Stomach smooth muscle (tissue), 2 donors: ENCODE measurements around the gene ZC3H12C.

Experiments
- H3K27ac ChIP-seq: one replicate; pipeline ENCODE4 v1.7.0; 2013; ENCODE audit warnings: mild to moderate bottlenecking, low read length, inconsistent platforms
- H3K27me3 ChIP-seq, 2 donors: one replicate each; pipeline ENCODE4 v1.7.0; 2013; ENCODE audit warnings: low read length in 2 of 2; ENCODE audit not compliant: insufficient read depth in 2 of 2, control insufficient read depth in 1 of 2
- H3K36me3 ChIP-seq, 2 donors: one replicate each; pipeline ENCODE4 v1.7.0; 2013; ENCODE audit warnings: low read length in 2 of 2; ENCODE audit not compliant: control insufficient read depth in 2 of 2, insufficient read depth in 2 of 2
- H3K4me1 ChIP-seq: one replicate; pipeline ENCODE4 v1.7.0; 2013; ENCODE audit warnings: low read length; ENCODE audit not compliant: control insufficient read depth, insufficient read depth
- H3K4me3 ChIP-seq, 2 donors: one replicate each; pipeline ENCODE4 v1.7.0; 2013; ENCODE audit warnings: low read length in 2 of 2
- H3K9ac ChIP-seq, 2 donors: one replicate each; pipeline ENCODE4 v1.7.0; 2013; ENCODE audit warnings: low read length in 2 of 2, mild to moderate bottlenecking in 1 of 2
- H3K9me3 ChIP-seq, 2 donors: one replicate each; pipeline ENCODE4 v1.7.0; 2013; ENCODE audit warnings: low read length in 2 of 2; ENCODE audit not compliant: control insufficient read depth in 2 of 2
- donor health status: healthy.
- donor health status: Pancreatic carcinoma.

The ZC3H12C gene

GRCh38 chr11:110169738-110170137 lies 76.5 kb downstream of the ZC3H12C start:
- Histone ChIP-seq H3K4me1 (peaks cover 4% of the 10 kb centered on the region), H3K27ac (no peak overlapping the region), H3K9me3 (no peaks in the 10 kb centered on the region), H3K4me3 (no peak overlapping the region), H3K36me3 (peaks cover 2 to 9% of the 10 kb centered on the region in 2 donors), H3K27me3 (no peaks in the 10 kb centered on the region), H3K9ac (no peak overlapping the region)

GRCh38 chr11:110172468-110173065 lies 79.4 kb downstream of the ZC3H12C start:
- no peak overlapping the region for H3K4me3 ChIP-seq
- H3K27me3 ChIP-seq, result no peaks in the 10 kb centered on the region
- no peak overlapping the region for H3K9ac ChIP-seq
- H3K4me1 ChIP-seq, result peaks cover 8% of the 10 kb centered on the region
- H3K9me3 ChIP-seq, result no peaks in the 10 kb centered on the region
- H3K36me3 ChIP-seq, result no peaks in the 10 kb centered on the region
- H3K27ac ChIP-seq, result no peak overlapping the region

- Histone ChIP-seq H3K4me3 (peak overlapping the region in 1 of 2 donors; percentile 44), H3K9ac (no peak overlapping the region), H3K36me3 (no peaks in the 10 kb centered on the region), H3K9me3 (no peaks in the 10 kb centered on the region), H3K27me3 (no peaks in the 10 kb centered on the region), H3K27ac (no peak overlapping the region), H3K4me1 (peaks cover 8% of the 10 kb centered on the region)
Measured at GRCh38 chr11:110173811-110174644, 80.8 kb downstream of the ZC3H12C start.

DNA sequence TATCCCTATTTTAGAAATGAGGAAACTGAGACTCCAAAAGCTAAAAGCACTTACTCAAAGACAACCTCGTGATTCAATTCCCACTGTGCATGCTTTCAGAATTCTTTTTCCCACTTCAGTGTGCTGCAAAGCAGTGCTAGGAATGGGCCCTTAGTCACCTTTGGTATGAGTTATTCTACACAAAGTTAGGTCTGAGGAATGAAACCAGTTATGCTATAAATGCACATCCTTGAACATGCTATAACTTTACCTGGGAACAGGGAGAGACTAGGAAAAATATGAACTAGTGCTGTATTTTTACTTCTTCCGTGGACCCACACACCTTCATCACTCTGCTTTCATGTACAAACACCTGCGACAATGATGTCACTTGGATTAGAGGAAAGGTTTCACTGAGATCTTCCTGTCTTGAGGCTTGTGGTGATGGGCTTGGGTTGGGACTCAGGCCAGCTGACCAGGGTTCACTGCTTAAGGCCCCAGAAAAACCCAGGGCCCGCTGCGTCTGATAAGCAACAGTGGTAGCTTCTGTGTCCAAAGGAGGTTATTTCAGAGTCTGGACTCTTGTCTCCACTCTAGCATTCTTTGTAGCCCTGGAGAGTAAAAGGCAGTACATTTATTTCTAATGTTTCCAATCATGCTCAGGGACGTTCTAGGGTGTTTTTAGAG lies 81.6 kb downstream of the ZC3H12C start:
- H3K9ac ChIP-seq, result no peak overlapping the region
- H3K9me3 ChIP-seq, result no peaks in the 10 kb centered on the region
- H3K4me3 ChIP-seq, result no peak overlapping the region
- no peaks in the 10 kb centered on the region for H3K27me3 ChIP-seq
- H3K36me3 ChIP-seq, result no peaks in the 10 kb centered on the region
- H3K4me1 ChIP-seq, result peaks cover 8% of the 10 kb centered on the region
- peak overlapping the region; percentile 11 for H3K27ac ChIP-seq

DNA sequence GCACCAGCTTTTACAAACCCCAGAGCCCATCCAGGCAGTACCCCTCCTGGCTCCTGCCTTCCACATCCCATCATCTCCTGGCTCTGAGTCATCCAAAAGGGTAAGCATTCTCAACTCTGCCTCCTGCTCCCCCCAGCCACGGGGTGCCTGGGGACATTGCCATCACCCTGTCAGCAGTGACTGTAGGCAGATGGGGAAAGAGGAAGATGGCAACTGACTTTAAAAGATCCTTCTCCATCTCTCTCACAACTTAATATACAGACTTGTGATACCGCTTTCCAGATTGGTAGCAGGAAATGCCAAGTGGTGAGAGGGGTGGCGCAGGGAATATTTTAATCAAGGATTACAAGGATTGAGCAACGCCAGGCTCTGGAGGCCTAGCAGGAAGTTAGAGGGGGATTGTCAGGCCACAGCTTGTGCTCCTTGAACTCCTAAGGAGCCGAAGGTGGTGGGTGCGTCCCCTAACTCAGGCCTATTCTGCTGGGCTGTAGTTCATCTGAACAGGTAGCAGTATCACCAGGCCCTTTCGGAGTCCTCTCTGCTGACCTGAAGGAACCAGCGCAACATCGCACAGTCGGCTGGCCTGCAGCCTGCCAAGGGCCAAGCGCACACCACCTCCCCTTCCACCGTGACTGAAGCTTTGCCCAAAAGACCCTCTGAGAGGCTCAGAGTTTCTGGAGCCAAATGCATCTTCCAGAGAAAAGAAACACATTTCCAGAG lies 83.3 kb downstream of the ZC3H12C start:
- Histone ChIP-seq H3K9me3 (no peaks in the 10 kb centered on the region), H3K9ac (no peak overlapping the region), H3K4me3 (no peak overlapping the region), H3K4me1 (peaks cover 8% of the 10 kb centered on the region), H3K36me3 (no peaks in the 10 kb centered on the region), H3K27me3 (no peaks in the 10 kb centered on the region), H3K27ac (peak overlapping the region; percentile 6)

GRCh38 chr11:110177086-110177456 lies 83.9 kb downstream of the ZC3H12C start:
- Histone ChIP-seq H3K4me1 (peaks cover 8% of the 10 kb centered on the region), H3K27me3 (no peaks in the 10 kb centered on the region), H3K27ac (no peak overlapping the region), H3K9me3 (no peaks in the 10 kb centered on the region), H3K9ac (no peak overlapping the region), H3K4me3 (no peak overlapping the region), H3K36me3 (no peaks in the 10 kb centered on the region)

- no peaks in the 10 kb centered on the region for H3K36me3 ChIP-seq
- no peaks in the 10 kb centered on the region for H3K9me3 ChIP-seq
- H3K9ac ChIP-seq, result no peak overlapping the region
- no peak overlapping the region for H3K4me3 ChIP-seq
- peaks cover 7% of the 10 kb centered on the region for H3K4me1 ChIP-seq
- no peaks in the 10 kb centered on the region for H3K27me3 ChIP-seq
- no peak overlapping the region for H3K27ac ChIP-seq
Measured at GRCh38 chr11:110179064-110179463, 85.9 kb downstream of the ZC3H12C start.

DNA sequence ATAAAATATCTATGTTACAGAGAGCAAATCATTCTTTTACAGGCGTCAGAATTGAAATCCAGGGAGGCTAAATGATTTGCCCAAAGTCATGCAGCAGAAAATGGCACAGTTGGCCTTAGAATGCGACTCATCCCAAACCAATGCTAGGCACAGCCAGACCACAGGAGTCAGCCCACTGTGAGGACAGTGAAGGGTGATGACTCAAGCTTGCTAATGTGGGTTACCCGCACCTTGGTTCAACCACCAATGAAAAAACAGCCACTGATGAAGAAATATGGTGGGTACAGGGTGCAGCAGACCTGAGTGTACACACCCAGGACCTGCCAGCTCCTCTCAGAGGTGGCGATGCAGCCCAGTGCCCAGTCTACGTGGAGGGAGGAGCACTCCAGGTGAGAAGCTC lies 89.7 kb downstream of the ZC3H12C start:
- Histone ChIP-seq H3K9ac (no peak overlapping the region), H3K27me3 (no peaks in the 10 kb centered on the region), H3K27ac (no peak overlapping the region), H3K4me1 (no peaks in the 10 kb centered on the region), H3K4me3 (no peak overlapping the region), H3K9me3 (no peaks in the 10 kb centered on the region), H3K36me3 (no peaks in the 10 kb centered on the region)

DNA sequence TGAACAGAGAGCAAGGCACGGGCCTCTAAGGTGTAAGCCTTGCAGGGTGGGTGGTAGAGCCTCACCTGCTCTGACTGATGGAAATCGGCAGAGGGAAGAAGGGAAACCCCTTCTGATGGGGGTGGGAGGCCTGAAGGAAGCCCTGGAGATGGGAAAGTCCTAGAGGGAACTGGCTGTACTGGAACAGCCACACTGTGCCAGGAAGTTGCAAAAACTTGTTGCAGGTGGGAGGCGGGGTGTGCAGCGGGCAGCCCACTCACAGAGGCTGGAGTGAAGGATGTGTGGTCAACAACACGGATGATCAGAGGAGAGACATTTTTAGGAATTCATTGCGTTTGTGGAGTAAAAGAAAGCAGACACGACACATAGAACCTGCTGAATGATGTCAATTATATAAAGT lies 91.3 kb downstream of the ZC3H12C start:
- Histone ChIP-seq H3K4me1 (no peaks in the 10 kb centered on the region), H3K9ac (no peak overlapping the region), H3K9me3 (no peaks in the 10 kb centered on the region), H3K36me3 (no peaks in the 10 kb centered on the region), H3K27me3 (no peaks in the 10 kb centered on the region), H3K27ac (no peak overlapping the region), H3K4me3 (no peak overlapping the region)

DNA sequence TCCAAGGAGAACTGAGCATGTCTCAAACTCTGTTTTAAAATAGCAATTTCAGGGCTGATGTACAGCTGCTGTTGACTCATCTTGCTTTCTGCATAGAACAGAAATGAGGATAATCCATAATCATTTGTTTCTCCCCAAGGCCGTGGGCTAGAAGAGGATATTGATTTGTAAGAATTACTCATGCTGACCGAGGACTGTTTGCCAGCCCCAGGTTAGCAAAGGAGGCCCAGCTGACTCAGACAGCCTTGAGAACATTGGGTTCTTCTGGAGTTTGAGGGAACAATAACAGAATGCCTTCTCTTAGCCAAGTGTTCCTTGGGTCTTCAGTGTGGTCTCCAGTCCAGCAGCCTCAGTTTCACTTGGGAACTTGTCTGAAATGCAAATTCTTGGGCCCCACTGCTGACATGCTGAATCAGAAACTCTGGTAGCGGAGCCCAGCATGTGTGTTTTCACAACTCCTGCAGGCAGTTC lies 92.0 kb downstream of the ZC3H12C start:
- Histone ChIP-seq H3K4me3 (no peak overlapping the region), H3K27me3 (no peaks in the 10 kb centered on the region), H3K4me1 (no peaks in the 10 kb centered on the region), H3K27ac (no peak overlapping the region), H3K9me3 (no peaks in the 10 kb centered on the region), H3K9ac (no peak overlapping the region), H3K36me3 (no peaks in the 10 kb centered on the region)
